Fibroblast of upper back skin (primary cell): Measurements from ENCODE around the gene NISCH.
"Not testable (repeated sequence)": the region's sequence is repeated elsewhere in the genome, so short reads cannot be mapped to it uniquely, and the experiment has no call there.

ENCODE experiments used
- DNase-seq: peaks from one replicate; pipeline ENCODE4 v3.0.0-alpha.2; 2013

Gene NISCH

DNA sequence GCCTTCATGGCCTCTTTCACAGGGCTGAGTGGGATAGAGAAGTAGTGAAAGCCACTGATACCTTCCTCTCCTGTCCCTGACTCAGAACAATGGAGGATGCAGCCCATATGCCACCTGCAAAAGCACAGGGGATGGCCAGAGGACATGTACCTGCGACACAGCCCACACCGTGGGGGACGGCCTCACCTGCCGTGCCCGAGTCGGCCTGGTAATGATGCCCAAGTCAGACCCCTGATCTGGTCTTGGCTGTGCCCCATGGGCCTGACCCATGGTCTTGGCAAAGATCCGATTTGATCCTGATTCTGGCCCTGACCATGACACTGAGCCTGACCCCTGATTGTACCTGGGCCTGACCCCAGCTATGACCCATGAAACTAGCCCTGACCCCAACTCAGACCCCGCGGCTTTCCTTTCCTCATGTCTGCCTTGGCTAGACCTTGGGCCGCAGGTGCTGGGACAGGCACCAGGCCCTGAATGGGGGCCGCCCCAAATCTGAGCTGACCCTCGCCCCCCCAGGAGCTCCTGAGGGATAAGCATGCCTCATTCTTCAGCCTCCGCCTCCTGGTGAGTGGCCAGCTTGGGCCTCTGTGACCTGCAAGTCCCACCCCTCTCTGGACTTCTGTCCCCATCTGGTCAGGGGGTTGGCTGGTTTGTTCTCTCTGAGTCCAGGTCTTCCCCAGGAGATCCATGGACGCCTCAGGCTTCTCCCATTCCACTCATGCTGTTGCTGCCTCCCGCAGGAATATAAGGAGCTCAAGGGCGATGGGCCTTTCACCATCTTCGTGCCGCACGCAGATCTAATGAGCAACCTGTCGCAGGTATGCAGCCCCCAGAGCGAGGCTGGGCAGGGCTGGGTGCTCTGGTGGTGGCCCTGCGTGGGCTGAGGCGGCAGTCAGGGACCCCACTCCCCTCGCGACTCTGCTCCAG, 62.7 kb downstream of the NISCH start:
- no peak for DNase-seq

DNA sequence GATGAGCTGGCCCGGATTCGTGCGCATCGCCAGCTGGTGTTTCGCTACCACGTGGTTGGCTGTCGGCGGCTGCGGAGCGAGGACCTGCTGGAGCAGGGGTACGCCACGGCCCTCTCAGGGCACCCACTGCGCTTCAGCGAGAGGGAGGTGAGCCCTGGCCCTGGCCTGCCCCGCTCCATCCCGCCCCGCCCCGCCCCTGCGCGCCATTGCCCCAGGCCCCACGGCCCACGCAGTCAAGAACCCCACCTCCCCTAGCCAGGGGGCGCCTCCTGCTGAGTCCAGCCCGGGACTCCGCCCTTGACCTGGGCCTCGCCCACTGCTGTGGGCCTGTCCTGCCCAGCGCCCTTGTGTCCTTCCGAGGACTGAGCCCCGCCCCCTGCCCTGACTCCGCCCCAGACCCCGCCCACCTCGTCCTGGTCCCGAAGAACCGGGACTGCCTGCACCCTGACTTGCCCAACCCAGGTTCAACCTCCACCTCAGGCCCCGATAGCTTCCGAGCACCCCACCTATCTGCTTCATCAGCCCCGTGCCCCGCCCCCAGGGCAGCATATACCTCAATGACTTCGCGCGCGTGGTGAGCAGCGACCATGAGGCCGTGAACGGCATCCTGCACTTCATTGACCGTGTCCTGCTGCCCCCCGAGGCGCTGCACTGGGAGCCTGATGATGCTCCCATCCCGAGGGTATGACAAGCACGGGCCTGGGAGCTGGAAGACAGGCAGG, 63.5 kb downstream of the NISCH start:
- no peak for DNase-seq

DNA sequence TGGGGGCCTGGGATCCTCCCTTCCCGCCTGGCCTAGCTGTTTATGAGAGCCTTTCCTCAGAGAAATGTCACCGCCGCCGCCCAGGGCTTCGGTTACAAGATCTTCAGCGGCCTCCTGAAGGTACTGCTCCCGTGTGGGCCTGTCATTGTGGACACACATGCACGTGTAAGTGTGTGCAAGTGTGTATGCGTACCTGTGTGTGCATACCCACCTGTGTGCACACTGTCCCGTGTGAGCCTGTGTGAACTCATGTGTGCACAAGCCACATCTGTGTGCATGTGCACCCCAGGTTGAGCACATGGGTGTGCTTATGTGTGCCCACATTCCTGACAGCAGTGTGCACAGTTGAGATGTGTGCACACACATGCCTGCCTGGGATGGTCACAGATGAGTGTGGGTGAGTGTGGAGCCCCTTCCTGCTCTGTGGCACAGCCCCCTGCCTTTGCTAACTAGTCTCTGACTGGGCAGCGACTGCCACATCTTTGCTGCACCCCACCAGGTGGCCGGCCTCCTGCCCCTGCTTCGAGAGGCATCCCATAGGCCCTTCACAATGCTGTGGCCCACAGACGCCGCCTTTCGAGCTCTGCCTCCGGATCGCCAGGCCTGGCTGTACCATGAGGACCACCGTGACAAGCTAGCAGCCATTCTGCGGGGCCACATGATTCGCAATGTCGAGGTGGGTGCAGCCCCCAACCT, 64.2 kb downstream of the NISCH start:
- no peak for DNase-seq

DNA sequence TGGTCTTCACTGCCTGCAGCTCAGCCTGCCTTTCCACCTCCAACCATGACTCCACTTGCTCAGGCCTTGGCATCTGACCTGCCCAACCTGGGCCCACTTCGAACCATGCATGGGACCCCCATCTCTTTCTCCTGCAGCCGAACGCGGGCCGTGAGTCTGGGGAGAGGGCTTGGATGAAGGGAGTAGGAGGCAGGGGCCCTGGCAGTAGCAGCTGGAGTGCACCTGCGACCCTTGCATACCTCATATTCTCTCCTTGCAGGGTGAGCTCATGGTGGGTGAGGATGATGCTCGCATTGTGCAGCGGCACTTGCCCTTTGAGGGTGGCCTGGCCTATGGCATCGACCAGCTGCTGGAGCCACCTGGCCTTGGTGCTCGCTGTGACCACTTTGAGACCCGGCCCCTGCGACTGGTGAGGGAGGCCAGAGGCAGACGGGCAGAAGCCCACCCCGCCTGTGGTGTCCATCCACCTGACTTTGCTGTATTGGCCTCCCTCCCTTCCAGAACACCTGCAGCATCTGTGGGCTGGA, 64.8 kb downstream of the NISCH start:
- DNase-seq: no peak

DNA sequence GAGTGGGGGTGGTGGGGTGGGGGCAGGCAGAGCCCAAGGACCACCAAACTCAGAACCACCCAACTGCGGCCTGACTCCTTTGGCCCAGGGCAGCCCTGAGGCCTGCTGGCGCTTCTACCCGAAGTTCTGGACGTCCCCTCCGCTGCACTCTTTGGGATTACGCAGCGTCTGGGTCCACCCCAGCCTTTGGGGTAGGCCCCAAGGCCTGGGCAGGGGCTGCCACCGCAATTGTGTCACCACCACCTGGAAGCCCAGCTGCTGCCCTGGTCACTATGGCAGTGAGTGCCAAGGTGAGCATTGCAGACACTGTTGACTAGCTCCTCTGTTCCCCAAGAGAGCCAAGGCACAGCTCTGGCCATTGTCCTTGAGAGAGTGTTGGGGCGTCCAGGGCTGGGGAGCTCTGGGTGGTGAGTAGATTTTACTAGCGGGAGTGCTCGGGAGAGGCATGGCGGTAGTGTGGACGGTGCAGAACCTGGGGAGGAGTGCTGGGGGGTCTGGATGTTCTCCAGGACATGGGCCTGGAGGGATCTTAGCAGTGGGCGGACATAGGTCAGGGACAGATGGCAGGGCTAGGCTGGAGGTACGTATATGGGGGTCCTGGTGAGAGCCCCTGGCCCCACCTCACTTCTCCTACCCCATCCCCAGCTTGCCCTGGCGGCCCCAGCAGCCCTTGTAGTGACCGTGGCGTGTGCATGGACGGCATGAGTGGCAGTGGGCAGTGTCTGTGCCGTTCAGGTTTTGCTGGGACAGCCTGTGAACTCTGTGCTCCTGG, 65.5 kb downstream of the NISCH start:
- no peak for DNase-seq

DNA sequence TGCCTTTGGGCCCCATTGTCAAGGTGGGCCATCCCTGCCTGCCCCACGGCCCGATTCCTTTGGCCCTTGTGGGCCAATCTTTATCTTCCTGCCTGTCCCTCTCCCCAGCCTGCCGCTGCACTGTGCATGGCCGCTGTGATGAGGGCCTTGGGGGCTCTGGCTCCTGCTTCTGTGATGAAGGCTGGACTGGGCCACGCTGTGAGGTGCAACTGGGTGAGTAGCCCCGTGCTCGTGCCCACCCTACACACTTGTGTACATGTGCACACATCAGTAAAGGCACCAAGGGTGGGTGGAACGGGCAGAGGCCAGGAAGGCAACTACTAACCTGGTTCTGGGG, 66.1 kb downstream of the NISCH start:
- no peak for DNase-seq

DNA sequence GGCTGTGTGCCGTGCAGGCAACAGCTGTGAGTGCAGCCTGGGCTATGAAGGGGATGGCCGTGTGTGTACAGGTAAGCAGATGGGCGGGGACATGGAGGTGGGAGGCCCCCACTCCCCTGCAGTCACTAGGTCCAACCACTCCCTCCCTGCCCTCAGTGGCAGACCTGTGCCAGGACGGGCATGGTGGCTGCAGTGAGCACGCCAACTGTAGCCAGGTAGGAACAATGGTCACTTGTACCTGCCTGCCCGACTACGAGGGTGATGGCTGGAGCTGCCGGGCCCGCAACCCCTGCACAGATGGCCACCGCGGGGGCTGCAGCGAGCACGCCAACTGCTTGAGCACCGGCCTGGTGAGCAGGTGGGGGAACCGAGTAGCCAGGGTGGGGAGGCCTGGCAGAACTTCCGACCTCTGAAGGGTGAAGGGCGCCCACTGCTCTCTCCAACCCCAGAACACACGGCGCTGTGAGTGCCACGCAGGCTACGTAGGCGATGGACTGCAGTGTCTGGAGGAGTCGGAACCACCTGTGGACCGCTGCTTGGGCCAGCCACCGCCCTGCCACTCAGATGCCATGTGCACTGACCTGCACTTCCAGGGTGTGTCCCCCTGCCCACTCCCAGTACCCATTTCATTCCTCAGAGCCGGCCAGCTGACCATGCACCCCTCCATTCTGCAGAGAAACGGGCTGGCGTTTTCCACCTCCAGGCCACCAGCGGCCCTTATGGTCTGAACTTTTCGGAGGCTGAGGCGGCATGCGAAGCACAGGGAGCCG, 66.7 kb downstream of the NISCH start:
- DNase-seq: no peak

DNA sequence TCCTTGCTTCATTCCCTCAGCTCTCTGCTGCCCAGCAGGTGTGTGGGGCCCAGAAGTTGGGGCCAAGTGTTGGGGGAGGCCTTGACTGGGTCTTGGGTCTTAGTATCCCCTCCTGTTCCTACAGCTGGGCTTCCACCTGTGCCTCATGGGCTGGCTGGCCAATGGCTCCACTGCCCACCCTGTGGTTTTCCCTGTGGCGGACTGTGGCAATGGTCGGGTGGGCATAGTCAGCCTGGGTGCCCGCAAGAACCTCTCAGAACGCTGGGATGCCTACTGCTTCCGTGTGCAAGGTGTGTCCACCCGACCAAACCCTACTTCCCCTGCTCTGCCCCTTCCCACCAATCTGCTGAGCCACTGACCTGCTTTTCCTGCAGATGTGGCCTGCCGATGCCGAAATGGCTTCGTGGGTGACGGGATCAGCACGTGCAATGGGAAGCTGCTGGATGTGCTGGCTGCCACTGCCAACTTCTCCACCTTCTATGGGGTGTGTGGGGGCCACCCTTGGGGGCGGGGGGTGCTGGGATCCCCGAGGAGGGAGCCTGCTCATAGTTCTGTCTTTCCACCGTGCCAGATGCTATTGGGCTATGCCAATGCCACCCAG, 67.3 kb downstream of the NISCH start:
- no peak for DNase-seq

DNA sequence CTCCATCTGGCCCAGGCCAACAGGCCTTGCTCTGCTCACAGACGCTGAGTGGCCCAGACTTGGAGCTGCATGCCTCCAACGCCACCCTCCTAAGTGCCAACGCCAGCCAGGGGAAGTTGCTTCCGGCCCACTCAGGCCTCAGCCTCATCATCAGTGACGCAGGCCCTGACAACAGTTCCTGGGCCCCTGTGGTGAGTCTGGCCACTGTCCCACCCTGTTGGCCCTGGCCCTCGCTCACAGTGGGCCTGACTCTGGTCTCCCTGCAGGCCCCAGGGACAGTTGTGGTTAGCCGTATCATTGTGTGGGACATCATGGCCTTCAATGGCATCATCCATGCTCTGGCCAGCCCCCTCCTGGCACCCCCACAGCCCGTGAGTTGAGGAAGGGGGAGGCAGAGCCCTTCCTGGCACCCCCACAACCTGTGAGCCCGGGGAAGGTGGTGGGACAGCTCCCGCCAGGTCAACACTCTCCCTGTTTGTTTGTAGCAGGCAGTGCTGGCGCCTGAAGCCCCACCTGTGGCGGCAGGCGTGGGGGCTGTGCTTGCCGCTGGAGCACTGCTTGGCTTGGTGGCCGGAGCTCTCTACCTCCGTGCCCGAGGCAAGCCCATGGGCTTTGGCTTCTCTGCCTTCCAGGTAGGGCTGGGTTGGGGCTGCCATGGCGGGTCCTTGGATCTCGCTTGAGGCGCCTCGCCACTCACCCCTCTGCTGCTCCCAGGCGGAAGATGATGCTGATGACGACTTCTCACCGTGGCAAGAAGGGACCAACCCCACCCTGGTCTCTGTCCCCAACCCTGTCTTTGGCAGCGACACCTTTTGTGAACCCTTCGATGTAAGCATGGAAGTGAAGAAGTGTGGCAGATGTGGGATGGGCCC, 68.2 kb downstream of the NISCH start:
- DNase-seq: no peak

DNA sequence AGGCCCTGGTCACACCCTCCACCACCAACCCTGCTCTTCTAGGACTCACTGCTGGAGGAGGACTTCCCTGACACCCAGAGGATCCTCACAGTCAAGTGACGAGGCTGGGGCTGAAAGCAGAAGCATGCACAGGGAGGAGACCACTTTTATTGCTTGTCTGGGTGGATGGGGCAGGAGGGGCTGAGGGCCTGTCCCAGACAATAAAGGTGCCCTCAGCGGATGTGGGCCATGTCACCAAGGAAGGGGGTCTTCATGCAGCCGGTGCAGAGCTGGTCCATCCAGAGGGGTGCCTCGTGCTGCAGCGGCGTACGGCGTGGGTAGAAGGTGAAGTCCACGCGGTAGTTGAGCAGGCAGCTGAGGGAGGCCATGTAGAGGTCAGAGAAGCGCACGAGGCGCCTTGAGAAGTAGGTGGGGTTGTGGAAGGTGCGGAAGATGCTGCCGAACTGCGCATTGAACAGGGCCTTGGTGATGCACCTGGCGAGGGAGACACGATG, 68.9 kb downstream of the NISCH start:
- DNase-seq: no peak

DNA sequence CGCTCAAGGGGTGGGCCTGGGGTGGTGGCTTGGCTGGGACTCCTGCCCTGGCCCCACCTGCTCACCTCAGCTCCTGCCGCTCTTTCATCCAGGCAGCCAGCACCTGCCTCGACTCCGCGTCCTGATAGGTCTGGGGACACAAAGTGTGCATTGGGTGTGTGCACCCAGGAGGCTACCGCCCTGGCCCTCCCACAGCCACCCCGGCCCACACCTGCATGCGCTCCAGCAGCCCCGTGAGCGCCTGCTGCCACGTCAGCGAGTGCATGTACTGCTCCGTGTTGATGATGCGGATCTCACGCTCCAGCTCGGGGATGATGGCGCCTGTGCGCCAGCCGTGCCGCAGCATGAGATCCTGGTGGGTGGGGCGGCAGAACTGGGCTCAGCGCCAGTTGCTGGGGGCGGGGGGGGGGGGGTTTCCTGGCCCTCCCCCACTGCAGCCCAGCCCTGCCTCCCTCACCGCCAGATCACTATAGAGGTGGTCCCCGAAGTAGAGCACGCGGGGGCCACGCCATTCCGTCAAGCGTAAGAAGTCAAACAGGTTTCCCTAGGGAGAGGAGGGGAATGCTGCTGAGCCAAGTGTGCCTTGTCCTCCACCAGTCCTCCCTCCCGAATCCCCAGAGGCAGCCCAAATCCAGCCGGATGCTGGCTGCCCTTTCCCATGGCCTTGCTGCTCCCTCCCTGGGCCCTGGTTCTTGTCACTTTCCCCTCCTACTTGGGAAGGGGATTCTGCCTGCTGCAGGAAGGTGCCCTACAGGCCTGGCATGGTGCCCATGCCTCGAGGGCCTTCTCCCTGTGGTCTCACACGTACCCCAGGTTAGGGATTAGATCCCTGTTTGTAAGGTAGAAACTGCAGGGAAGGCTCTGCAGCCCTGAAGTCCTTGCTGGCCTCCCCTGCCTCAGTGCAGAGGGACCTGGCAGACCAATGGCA, 69.6 kb downstream of the NISCH start:
- no peak for DNase-seq

DNA sequence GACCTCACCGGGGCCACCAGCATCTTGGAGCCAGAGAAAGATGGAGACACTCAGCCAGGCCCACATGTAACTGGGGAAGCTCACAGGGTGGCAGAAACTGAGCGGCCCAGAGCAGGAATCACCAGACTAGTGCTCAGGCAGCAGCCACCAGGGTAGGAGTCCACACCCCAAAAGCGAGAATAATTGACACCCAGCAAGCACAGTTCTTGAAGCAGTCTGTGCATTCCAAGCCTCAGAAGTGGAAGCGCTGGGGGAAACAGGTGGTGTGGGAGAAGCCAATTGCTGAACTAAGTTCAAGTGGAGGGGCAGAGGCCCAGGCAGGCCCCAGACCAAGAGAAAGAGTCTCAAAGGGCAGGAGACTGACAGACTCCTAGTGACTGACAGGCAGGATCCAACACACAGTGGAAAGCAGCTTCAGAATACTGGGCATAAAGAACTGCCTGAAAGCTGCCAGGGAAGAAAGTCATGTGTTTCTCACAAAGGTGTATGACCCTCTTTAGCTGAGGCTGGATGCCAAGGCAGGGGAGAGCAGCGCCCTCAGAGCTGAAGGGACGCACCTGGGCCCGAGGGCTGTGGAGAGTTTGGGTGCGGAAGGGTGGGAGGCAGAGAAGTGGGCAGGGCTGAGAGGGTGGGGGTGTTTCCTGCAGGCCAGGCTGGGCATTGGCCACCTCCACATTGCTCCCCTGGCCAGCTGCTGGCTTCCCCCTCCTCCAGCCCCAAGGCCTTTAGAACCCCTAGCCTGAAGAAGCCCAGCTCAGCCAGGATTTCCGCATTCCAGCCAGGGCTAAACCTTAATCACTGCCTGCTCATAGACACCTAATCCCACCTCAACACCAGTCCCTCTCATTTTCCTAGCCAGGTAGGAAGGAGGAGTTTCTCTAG, 70.5 kb downstream of the NISCH start:
- DNase-seq: no peak

DNA sequence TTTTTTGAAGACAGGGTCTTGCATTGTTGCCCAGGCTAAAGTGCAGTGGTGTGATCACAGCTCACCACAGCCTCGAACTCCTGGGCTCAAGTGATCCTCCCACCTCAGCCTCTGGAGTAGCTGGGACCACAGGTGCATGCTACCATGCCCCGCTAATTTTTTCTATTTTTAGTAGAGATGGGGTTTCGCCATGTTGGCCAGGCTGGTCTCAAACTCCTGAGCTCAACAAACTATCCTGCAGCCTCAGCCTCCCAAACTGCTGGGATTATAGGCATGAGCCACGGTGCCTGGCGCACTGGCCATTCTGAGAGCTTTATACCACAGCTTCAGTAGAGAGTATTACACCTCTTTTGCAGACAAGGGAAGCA, 71.3 kb downstream of the NISCH start:
- DNase-seq: not testable (repeated sequence)

DNA sequence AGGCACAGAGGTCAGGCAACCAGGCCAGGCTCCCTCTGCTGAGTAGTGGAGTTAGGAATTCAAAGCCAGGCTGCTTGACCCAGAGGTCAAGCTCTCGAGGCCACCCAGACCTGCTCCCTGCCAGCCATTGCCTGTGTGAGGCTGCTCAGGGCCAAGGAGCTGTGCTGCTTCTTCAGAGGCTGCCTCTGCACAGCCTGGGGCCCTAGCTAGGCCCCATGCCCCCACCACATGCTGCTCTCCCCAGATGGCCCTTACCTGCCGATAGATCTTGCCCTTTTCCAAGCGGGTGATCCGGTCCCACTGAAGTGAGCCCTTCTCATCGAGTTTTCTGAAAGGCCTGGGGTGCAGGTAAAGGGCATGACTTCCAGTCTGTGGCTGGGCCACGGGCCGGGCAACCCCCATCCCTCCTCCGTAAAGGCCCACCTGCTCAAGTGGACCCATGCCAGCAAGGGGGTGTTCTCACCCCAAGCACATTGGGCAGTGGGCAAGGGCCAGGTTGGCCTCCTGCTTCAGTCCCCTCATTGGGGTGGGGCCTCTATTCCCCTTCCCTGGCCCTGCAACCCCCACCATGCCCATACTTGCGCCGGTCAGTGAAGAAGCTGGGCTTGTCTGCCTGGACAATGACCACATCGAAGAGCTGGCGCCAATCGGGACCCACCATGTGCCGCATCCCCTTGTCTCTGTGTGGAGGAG, 71.8 kb downstream of the NISCH start:
- no peak for DNase-seq

DNA sequence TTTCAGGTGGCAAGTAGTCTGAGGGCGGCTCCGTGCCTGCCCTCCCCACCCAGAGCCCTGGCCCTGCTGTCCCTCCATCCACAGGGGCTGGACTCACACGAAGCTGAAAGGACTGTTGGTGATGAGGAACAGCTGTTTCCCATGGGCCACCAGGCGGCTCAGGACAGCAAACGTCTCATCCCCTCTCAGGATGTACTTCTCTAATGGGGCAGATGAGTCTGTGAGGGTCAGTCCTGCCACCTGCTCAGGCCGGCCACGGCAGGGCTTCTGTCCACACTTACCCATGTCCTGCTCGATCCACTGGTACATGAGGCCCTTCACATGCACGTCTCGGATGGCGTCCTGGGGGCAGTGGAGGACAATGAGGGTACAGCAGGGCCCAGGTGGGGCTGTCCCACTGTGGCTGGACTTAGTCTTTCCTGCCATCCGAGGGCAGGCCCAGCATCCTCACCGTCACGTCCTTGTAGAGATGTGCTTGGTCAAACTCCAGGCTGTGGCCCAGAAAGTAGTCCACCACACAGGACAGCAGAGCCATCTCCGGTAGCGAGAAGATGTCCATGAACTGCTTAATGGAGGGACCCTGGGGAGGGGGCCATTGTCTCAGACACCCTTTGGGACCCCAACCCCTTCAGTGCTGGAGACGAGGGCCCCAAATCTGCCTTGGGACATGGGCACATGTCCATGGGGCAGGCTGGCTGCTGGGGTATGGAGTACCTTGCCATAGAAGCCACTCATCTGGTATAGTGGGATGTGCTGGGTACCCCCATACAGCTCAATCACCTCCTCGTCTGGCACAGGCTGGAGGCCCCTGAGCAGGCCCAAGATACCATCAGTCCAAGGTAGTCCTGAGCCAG, 72.6 kb downstream of the NISCH start:
- no peak for DNase-seq

DNA sequence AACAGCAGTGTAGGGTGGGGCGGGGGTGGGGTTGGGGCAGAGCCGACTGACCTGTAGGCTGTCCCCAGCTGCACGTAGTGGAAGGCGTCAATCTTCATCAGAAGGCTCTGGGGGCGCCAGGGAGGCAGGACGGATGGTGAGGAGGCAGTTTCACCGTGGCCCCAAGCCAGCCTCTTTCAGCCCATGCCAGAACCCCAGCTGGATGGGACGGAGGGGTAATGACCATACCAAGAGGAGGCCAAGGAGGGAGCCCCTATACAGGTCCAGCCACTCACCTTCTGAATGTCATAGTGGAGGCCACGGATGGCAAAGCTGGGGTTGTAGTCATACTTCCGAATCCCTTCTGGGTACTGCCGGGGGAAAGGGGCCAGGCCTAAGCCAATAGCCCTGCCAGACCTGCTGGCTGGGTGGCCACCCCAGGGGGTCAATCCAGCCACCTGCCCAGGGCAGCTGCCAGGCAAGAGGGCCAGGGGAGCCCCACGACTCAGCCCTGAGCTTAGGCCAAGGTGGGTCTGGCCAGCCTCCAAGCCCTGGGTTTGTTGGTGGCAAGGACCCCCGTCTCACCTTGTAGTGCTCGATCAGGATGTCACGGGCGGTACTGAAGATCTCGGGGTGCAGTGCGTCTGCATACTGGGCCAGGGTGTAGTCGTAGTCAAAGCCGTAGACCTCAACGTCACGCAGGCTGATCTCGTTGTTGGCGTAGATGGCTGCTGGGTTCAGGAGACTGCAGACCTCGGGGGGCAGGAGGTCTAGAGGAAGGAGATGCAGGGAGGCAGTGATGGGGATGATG, 73.4 kb downstream of the NISCH start:
- DNase-seq: no peak
